Measurements from ENCODE around the gene KCNIP3. TPM values are rescaled to one million over a fixed set of nuclear protein-coding genes. Genes with fewer than 3 reads are reported as not detected.

KCNIP3 gene
- total RNA-seq, 1 donor from 2014 or later = 0.64 TPM

GRCh38 chr2:95272299-95272751 lies 24.8 kb upstream of the KCNIP3 start:
- DNase-seq (ENCODE audit: low spot score) = no peak
- Mint-ChIP-seq H3K27me3 (ENCODE audit: insufficient read depth, low read depth) (peaks cover 7% of the 10 kb centered on the region), H3K4me3 (no peak overlapping the region)

GRCh38 chr2:95272781-95273180 lies 24.4 kb upstream of the KCNIP3 start:
- Histone ChIP-seq H3K79me2 (ENCODE audit: low read depth) (no peaks in the 10 kb centered on the region), H3K4me2 (no peak overlapping the region), H3K4me1 (no peaks in the 10 kb centered on the region), H3F3A (ENCODE audit: low read depth) (no peaks in the 10 kb centered on the region), H3K9me3 (ENCODE audit: low read depth) (no peaks in the 10 kb centered on the region), H4K20me1 (ENCODE audit: low read depth) (no peaks in the 10 kb centered on the region), H3K27ac (no peak overlapping the region), H3K4me3 (no peak overlapping the region), H3K27me3 (no peaks in the 10 kb centered on the region), H3K9ac (no peak overlapping the region), H3K36me3 (no peaks in the 10 kb centered on the region), H2AFZ (replicated peaks) (no peak overlapping the region)
- Mint-ChIP-seq H3K27me3 (ENCODE audit: insufficient read depth, low read depth) (peaks cover 7% of the 10 kb centered on the region), H3K36me3 (no peaks in the 10 kb centered on the region), H3K27ac (no peak overlapping the region), H3K4me3 (no peak overlapping the region), H3K4me1 (peaks cover 7% of the 10 kb centered on the region), H3K9me3 (no peaks in the 10 kb centered on the region)
- TF ChIP-seq EZH2phosphoT487 (IDR thresholded peaks at IDR 0.05) (no peak), EZH2 (IDR thresholded peaks at IDR 0.05) (no peak), CTCF (IDR thresholded peaks at IDR 0.05) (no peak)
- DNase-seq (ENCODE audit: low spot score) = no peak

More at GRCh38 chr2:95272299-95272751, 24.8 kb upstream of the KCNIP3 start:
- H3K4me3 ChIP-seq = no peak overlapping the region
- no peaks in the 10 kb centered on the region for H3K9me3 ChIP-seq (ENCODE audit: low read depth)
- Mint-ChIP-seq H3K27ac (no peak overlapping the region), H3K36me3 (no peaks in the 10 kb centered on the region), H3K4me1 (peaks cover 11% of the 10 kb centered on the region), H3K9me3 (no peaks in the 10 kb centered on the region)
- no peak overlapping the region for H2AFZ ChIP-seq (replicated peaks)
- H3K9ac ChIP-seq = no peak overlapping the region
- no peaks in the 10 kb centered on the region for H3K79me2 ChIP-seq (ENCODE audit: low read depth)
- no peaks in the 10 kb centered on the region for H4K20me1 ChIP-seq (ENCODE audit: low read depth)
- TF ChIP-seq CTCF (IDR thresholded peaks at IDR 0.05) (no peak), EZH2phosphoT487 (IDR thresholded peaks at IDR 0.05) (no peak), EZH2 (IDR thresholded peaks at IDR 0.05) (no peak)
- H3F3A ChIP-seq (ENCODE audit: low read depth) = no peaks in the 10 kb centered on the region
- no peaks in the 10 kb centered on the region for H3K36me3 ChIP-seq
- no peaks in the 10 kb centered on the region for H3K4me1 ChIP-seq
- H3K4me2 ChIP-seq = no peak overlapping the region
- no peaks in the 10 kb centered on the region for H3K27me3 ChIP-seq
- no peak overlapping the region for H3K27ac ChIP-seq

- Histone ChIP-seq H3K9ac (no peak overlapping the region), H3F3A (ENCODE audit: low read depth) (no peaks in the 10 kb centered on the region), H3K4me3 (no peak overlapping the region), H3K4me2 (no peak overlapping the region), H3K27ac (no peak overlapping the region), H3K27me3 (no peaks in the 10 kb centered on the region), H3K4me1 (no peaks in the 10 kb centered on the region), H3K79me2 (ENCODE audit: low read depth) (no peaks in the 10 kb centered on the region), H4K20me1 (ENCODE audit: low read depth) (no peaks in the 10 kb centered on the region), H3K9me3 (ENCODE audit: low read depth) (no peaks in the 10 kb centered on the region), H3K36me3 (no peaks in the 10 kb centered on the region), H2AFZ (replicated peaks) (no peak overlapping the region)
- Mint-ChIP-seq H3K9me3 (no peaks in the 10 kb centered on the region), H3K27me3 (ENCODE audit: insufficient read depth, low read depth) (peaks cover 7% of the 10 kb centered on the region), H3K4me3 (no peak overlapping the region), H3K4me1 (no peaks in the 10 kb centered on the region), H3K36me3 (no peaks in the 10 kb centered on the region), H3K27ac (no peak overlapping the region)
- DNase-seq (ENCODE audit: low spot score) = no peak
- TF ChIP-seq EZH2 (IDR thresholded peaks at IDR 0.05) (no peak), EZH2phosphoT487 (IDR thresholded peaks at IDR 0.05) (no peak), CTCF (IDR thresholded peaks at IDR 0.05) (no peak)
Observed at GRCh38 chr2:95273566-95274290, 23.4 kb upstream of the KCNIP3 start.

Measured in neural progenitor cell (in vitro differentiated cells).